PFSK-1 (cell line): ENCODE measurements around the gene HSPH1.

Source experiments
- FOXP2 ChIP-seq: optimal IDR thresholded peaks from 2 replicates; pipeline ENCODE3; 2011; ENCODE audit warnings: borderline replicate concordance, control low read depth, inconsistent platforms; ENCODE audit not compliant: insufficient read depth; ENCODE audit errors: extremely low read length, extremely low read depth
- POLR2AphosphoS5 ChIP-seq: IDR thresholded peaks from 2 replicates; pipeline ENCODE4 v1.6.1; 2012; ENCODE audit warnings: low read depth, mild to moderate bottlenecking, control low read depth, low read length, moderate library complexity
- SIN3A ChIP-seq: IDR thresholded peaks from 2 replicates; pipeline ENCODE4 v1.6.1; 2012; ENCODE audit warnings: mild to moderate bottlenecking, low read length, moderate library complexity, borderline replicate concordance; ENCODE audit not compliant: insufficient read depth
- TAF1 ChIP-seq: IDR thresholded peaks from 2 replicates; pipeline ENCODE4 v1.6.1; 2012; ENCODE audit warnings: low read length, control low read depth, borderline replicate concordance; ENCODE audit not compliant: insufficient read depth
- TF ChIP-seq, protein P1 (sequence below), 2 experiments: IDR thresholded peaks; 2 replicates each; pipeline versions ENCODE4 v1.6.1 to v1.8.0; 2011 to 2012; ENCODE audit warnings: low read depth in 2 of 2, low read length in 2 of 2, control low read depth in 1 of 2, inconsistent platforms in 1 of 2, mild to moderate bottlenecking in 1 of 2, moderate library complexity in 1 of 2; ENCODE audit not compliant: insufficient read depth in 1 of 2

HSPH1 gene

GRCh38 chr13:31100721-31101120, 61.0 kb downstream of the HSPH1 start:
- no peak for TF ChIP-seq TAF1
- TF ChIP-seq FOXP2: no peak
- no peak for TF ChIP-seq SIN3A
- no peak for TF ChIP-seq POLR2AphosphoS5
- TF ChIP-seq, protein P1, sequence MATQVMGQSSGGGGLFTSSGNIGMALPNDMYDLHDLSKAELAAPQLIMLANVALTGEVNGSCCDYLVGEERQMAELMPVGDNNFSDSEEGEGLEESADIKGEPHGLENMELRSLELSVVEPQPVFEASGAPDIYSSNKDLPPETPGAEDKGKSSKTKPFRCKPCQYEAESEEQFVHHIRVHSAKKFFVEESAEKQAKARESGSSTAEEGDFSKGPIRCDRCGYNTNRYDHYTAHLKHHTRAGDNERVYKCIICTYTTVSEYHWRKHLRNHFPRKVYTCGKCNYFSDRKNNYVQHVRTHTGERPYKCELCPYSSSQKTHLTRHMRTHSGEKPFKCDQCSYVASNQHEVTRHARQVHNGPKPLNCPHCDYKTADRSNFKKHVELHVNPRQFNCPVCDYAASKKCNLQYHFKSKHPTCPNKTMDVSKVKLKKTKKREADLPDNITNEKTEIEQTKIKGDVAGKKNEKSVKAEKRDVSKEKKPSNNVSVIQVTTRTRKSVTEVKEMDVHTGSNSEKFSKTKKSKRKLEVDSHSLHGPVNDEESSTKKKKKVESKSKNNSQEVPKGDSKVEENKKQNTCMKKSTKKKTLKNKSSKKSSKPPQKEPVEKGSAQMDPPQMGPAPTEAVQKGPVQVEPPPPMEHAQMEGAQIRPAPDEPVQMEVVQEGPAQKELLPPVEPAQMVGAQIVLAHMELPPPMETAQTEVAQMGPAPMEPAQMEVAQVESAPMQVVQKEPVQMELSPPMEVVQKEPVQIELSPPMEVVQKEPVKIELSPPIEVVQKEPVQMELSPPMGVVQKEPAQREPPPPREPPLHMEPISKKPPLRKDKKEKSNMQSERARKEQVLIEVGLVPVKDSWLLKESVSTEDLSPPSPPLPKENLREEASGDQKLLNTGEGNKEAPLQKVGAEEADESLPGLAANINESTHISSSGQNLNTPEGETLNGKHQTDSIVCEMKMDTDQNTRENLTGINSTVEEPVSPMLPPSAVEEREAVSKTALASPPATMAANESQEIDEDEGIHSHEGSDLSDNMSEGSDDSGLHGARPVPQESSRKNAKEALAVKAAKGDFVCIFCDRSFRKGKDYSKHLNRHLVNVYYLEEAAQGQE (IDR thresholded peaks at IDR 0.05; ENCODE audit: insufficient read depth in 1 of 2, low read depth in 2 of 2, low read length in 2 of 2): no peak

- TF ChIP-seq, protein P1 (IDR thresholded peaks at IDR 0.05; ENCODE audit: insufficient read depth in 1 of 2, low read depth in 2 of 2, low read length in 2 of 2): no peak
- TF ChIP-seq TAF1 (no peak), SIN3A (no peak), POLR2AphosphoS5 (no peak), FOXP2 (no peak)
These were observed 64.9 kb downstream of the HSPH1 start for GRCh38 chr13:31096654-31097302.

GRCh38 chr13:31094331-31095015, 67.2 kb downstream of the HSPH1 start:
- TF ChIP-seq TAF1 (no peak), POLR2AphosphoS5 (no peak), FOXP2 (no peak), SIN3A (no peak)
- TF ChIP-seq, protein P1 (IDR thresholded peaks at IDR 0.05; ENCODE audit: insufficient read depth in 1 of 2, low read depth in 2 of 2, low read length in 2 of 2): no peak

GRCh38 chr13:31093145-31093885, 68.4 kb downstream of the HSPH1 start:
- TF ChIP-seq POLR2AphosphoS5: no peak
- TF ChIP-seq, protein P1 (IDR thresholded peaks at IDR 0.05; ENCODE audit: insufficient read depth in 1 of 2, low read depth in 2 of 2, low read length in 2 of 2): no peak
- no peak for TF ChIP-seq TAF1
- TF ChIP-seq FOXP2: no peak
- no peak for TF ChIP-seq SIN3A
